Tibial artery (tissue), 4 donors: Measurements from ENCODE around the gene TMSB4X.

Experiments used
- DNase-seq, 2 donors: peaks; one replicate each; pipeline ENCODE4 v3.0.0-alpha.2; 2019
- H3K27ac ChIP-seq, 2 donors: fragments of 200-600 bp; sonication (generic) in 1 of 2; 1 replicate in 1 of 2; 2 replicates in 1 of 2; pipeline ENCODE4 v1.5.1; 2018 to 2019; ENCODE audit warnings: mild to moderate bottlenecking in 1 of 2
- H3K27me3 ChIP-seq, 2 donors: fragments of 200-600 bp; sonication (generic) in 1 of 2; one replicate each; pipeline versions ENCODE4 v1.5.1 to v1.6.0; 2016 to 2019
- H3K36me3 ChIP-seq, 3 donors: fragments of 200-600 bp; sonication (generic) in 2 of 3; one replicate each; pipeline ENCODE4 v1.5.1; 2016 to 2019; ENCODE audit warnings: mild to moderate bottlenecking in 2 of 3
- H3K4me1 ChIP-seq, 4 donors: fragments of 200-600 bp; sonication (generic) in 2 of 4; 1 replicate in 3 of 4; 2 replicates in 1 of 4; pipeline ENCODE4 v1.5.1; 2016 to 2019
- H3K4me3 ChIP-seq, 2 donors: fragments of 200-600 bp; sonication (generic) in 1 of 2; 1 replicate in 1 of 2; 2 replicates in 1 of 2; pipeline ENCODE4 v1.5.1; 2018 to 2019; ENCODE audit warnings: mild to moderate bottlenecking in 2 of 2
- H3K9me3 ChIP-seq, 3 donors: fragments of 200-600 bp; sonication (generic) in 1 of 3; one replicate each; pipeline ENCODE4 v1.5.1; 2016 to 2019
- CTCF ChIP-seq, 2 experiments: fragments of 200-600 bp in 1 of 2; fragments of 450-650 bp in 1 of 2; IDR thresholded peaks; one replicate each; pipeline ENCODE4 v1.5.1; 2017 to 2019; ENCODE audit warnings: antibody characterized with exemption in 2 of 2, mild to moderate bottlenecking in 1 of 2, moderate library complexity in 1 of 2
- intact Hi-C: fragments of 100-400 bp; cut with DNase I; formaldehyde crosslinking; loops from one replicate; pipeline ENCODE4 v1.15.0; 2023; ENCODE audit warnings: low total_unique reads

TMSB4X gene

GRCh38 chrX:12997906-12998687 is 23.2 kb downstream of the TMSB4X start:
- no peak overlapping the region for H3K27ac ChIP-seq
- no peak for DNase-seq
- intact Hi-C loops, result no loop called here

DNA sequence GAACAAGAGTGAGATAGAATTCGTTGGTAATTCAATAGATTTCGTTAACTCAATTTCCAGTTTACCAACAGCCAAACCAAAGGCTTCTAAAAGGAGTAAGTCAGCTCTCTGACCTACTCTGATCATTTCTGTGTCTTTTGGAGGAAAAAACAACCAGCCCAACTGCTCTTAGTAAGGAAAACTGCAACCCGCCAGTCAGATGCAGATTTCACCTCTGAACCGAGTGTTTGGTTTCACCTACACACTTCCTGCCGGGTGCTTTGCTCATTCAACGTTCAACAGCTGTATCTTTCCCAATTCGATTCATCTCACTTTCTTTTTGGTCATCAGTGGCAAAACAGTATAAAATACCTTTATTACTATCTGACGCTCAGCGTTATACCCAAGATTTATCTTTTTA is 24.5 kb downstream of the TMSB4X start:
- H3K36me3 ChIP-seq, result no peaks in the 10 kb centered on the region
- H3K9me3 ChIP-seq, result no peaks in the 10 kb centered on the region
- H3K4me1 ChIP-seq, result no peaks in the 10 kb centered on the region
- no peak overlapping the region for H3K27ac ChIP-seq
- no peaks in the 10 kb centered on the region for H3K27me3 ChIP-seq
- intact Hi-C loops, result no loop called here
- no peak overlapping the region for H3K4me3 ChIP-seq
- TF ChIP-seq CTCF (IDR thresholded peaks at IDR 0.05), result no peak
- no peak for DNase-seq

More at GRCh38 chrX:12997906-12998687, 23.2 kb downstream of the TMSB4X start:
- no peaks in the 10 kb centered on the region for H3K36me3 ChIP-seq
- no peak overlapping the region for H3K4me3 ChIP-seq
- no peak for TF ChIP-seq CTCF (IDR thresholded peaks at IDR 0.05)
- no peaks in the 10 kb centered on the region for H3K4me1 ChIP-seq
- H3K9me3 ChIP-seq, result no peaks in the 10 kb centered on the region
- H3K27me3 ChIP-seq, result no peaks in the 10 kb centered on the region

DNA sequence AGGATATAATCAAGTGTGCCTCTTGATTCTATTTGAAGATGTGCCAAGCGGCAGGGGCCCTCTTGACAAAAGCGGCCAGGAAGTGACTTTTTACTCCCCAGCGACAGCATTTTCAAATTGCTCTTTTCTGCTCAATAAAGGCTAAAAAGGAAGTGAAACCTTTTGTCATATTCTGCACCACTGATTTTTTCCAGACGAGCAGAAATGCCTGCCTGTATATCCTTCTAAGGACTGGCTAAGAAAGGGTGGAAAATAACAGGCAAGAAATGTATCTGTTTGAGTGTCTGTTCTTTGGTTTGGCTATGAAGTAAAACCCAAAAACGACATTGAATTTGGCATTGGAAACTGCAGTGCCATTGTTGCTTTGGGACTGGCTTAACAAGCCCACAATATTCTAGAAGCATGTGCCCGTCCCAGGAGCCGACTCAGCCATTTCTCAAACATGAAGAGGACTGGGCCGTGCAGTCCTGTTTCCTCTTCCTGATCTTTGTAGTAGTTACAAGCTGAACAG is 25.4 kb downstream of the TMSB4X start:
- no peaks in the 10 kb centered on the region for H3K9me3 ChIP-seq
- TF ChIP-seq CTCF (IDR thresholded peaks at IDR 0.05), result no peak
- no peak overlapping the region for H3K4me3 ChIP-seq
- DNase-seq, result peak in 1 of 2 donors; percentile 34
- intact Hi-C loops, result no loop called here
- H3K36me3 ChIP-seq, result no peaks in the 10 kb centered on the region
- H3K27ac ChIP-seq, result no peak overlapping the region
- H3K27me3 ChIP-seq, result no peaks in the 10 kb centered on the region
- peaks cover 0 to 1% (median 0%) of the 10 kb centered on the region in 4 donors for H3K4me1 ChIP-seq

GRCh38 chrX:13001097-13001496 is 26.2 kb downstream of the TMSB4X start:
- TF ChIP-seq CTCF (IDR thresholded peaks at IDR 0.05), result no peak
- no peaks in the 10 kb centered on the region for H3K36me3 ChIP-seq
- no peak overlapping the region for H3K27ac ChIP-seq
- H3K4me1 ChIP-seq, result peaks cover 0 to 9% (median 0%) of the 10 kb centered on the region in 4 donors
- no peaks in the 10 kb centered on the region for H3K9me3 ChIP-seq
- H3K4me3 ChIP-seq, result no peak overlapping the region
- DNase-seq, result no peak
- intact Hi-C loops, result no loop called here
- H3K27me3 ChIP-seq, result no peaks in the 10 kb centered on the region

DNA sequence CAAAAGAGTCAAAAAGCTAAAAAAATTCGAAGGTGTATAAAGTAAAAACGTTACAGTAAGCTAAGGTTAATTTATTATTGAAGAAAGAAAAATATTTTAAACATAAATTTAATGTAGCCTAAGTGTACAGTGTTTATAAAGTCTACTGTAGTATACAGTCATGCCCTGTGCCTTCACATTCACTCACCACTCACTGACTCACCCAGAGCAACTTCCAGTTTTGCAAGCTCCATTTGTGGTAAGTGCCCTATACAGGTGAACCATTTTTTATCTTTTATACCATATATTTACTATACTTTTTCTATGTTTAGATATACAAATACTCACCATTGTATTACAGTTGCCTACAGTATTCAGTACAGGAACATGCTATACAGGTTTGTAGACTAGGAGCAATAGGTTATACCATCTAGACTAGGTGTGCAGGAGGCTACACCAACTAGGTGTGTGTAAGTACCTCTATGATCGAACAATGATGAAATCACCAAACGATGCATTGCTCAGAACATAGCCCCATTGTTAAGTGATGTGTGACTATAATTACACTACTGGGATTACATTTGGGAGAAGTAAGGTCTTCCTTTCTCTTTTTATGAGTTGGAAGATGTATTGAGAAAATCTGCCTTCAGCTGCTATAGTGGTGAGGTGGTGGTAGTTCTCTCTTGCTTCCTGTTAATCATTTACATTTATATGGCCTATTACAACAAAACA is 27.2 kb downstream of the TMSB4X start:
- Histone ChIP-seq H3K36me3 (no peaks in the 10 kb centered on the region), H3K27ac (no peak overlapping the region), H3K4me1 (peaks cover 0 to 18% (median 5%) of the 10 kb centered on the region in 4 donors), H3K27me3 (no peaks in the 10 kb centered on the region), H3K4me3 (no peak overlapping the region), H3K9me3 (no peaks in the 10 kb centered on the region)
- no peak for TF ChIP-seq CTCF (IDR thresholded peaks at IDR 0.05)
- intact Hi-C loops, result no loop called here
- DNase-seq, result no peak
